ENCODE results near the gene NUDT9.
A peak's percentile ranks its signal among the peaks of the same experiment; 100 is the strongest.
"Not testable (repeated sequence)": the region's sequence is repeated elsewhere in the genome, so short reads cannot be mapped to it uniquely, and the experiment has no call there.

The NUDT9 gene

DNA sequence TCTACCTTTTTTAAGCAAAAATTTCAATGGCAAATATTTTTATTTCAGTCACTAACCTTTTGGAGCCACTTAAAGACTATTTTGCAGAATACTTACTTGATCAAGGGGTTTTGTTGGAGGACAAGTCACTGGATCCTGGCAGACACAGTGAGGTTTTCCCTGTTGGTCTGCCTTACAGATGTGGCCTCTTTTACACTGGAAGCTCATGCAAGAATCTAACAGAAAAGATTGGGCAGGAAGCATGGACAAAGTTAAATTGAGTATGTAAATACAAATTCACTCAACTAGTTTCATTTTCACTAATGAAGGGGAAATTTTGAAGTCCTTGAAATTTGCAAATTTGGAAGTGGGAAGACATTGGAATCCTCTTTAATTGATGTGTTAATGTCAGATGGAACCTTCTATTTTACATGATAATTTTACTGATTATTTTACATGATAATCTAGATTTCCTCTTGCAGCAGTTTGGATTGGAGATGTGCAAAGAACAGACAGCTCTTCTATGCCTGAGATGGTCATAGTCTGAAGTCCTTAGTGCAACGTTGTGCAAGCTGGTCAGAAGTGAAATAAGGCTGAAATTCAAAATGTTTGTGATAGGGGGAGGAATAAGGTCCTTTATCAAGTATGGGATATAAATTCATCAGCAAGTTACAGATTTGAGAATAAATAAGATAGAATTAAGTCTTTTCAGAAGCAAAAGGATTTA is 68.4 kb downstream of the NUDT9 start:
- TF ChIP-seq, protein P1, sequence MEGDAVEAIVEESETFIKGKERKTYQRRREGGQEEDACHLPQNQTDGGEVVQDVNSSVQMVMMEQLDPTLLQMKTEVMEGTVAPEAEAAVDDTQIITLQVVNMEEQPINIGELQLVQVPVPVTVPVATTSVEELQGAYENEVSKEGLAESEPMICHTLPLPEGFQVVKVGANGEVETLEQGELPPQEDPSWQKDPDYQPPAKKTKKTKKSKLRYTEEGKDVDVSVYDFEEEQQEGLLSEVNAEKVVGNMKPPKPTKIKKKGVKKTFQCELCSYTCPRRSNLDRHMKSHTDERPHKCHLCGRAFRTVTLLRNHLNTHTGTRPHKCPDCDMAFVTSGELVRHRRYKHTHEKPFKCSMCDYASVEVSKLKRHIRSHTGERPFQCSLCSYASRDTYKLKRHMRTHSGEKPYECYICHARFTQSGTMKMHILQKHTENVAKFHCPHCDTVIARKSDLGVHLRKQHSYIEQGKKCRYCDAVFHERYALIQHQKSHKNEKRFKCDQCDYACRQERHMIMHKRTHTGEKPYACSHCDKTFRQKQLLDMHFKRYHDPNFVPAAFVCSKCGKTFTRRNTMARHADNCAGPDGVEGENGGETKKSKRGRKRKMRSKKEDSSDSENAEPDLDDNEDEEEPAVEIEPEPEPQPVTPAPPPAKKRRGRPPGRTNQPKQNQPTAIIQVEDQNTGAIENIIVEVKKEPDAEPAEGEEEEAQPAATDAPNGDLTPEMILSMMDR (IDR thresholded peaks at IDR 0.05; ENCODE audit: insufficient read depth, low read depth, low read length, missing control alignments), result no peak
- no peak overlapping the region for H3K4me3 ChIP-seq (ENCODE audit: low read depth, low read length)
- DNase-seq (ENCODE audit: low read depth), result no peak

- no peak overlapping the region for H3K4me3 ChIP-seq (ENCODE audit: low read depth, low read length)
- no peak for DNase-seq (ENCODE audit: low read depth)
- TF ChIP-seq, protein P1 (IDR thresholded peaks at IDR 0.05; ENCODE audit: insufficient read depth, low read depth, low read length, missing control alignments), result no peak
Observed at GRCh38 chr4:87491436-87491835, 69.1 kb downstream of the NUDT9 start.

DNA sequence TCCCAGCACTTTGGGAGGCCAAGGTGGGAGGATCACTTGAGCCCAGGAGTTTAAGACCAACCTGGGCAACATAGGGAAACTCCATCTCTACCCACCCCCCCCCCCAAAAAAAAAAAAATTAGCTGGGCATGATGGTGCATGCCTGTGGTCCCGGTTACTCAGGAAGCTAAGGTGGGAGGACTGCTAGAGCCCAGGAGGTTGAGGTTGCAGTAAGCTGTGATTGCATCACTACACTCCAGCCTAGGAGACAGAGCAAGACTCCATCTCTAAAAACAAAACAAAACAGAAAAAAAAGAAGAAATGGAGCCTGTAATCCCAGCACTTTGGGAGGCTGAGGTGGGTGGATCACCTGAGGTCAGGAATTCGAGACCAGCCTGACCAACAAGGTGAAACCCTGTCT is 69.5 kb downstream of the NUDT9 start:
- DNase-seq (ENCODE audit: low read depth); H3K4me3 ChIP-seq (ENCODE audit: low read depth, low read length): not testable (repeated sequence)

GRCh38 chr4:87493115-87493514 is 70.7 kb downstream of the NUDT9 start:
- no peak for DNase-seq (ENCODE audit: low read depth)
- no peak overlapping the region for H3K4me3 ChIP-seq (ENCODE audit: low read depth, low read length)
- TF ChIP-seq, protein P1 (IDR thresholded peaks at IDR 0.05; ENCODE audit: insufficient read depth, low read depth, low read length, missing control alignments), result no peak

DNA sequence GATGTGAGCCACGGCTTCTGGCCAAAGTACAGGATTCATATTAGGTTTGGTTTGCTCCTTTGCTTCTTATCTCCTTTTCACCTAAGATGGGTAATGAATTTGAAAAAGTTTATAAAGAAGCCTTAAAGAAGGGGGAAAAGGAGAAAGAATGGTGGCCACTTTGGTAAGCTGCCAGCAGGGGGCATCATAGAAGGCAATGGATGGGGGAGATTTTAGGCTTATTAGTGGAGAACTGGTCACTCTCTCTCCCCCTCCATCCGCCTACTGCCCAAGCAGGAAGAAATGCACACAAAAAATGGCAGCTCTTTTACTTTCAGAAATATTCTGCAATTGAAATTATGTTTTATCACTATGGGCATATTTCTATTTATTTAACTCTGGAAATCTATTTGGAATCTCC is 74.8 kb downstream of the NUDT9 start:
- peak; percentile 30 for DNase-seq (ENCODE audit: low read depth)
- TF ChIP-seq, protein P1 (IDR thresholded peaks at IDR 0.05; ENCODE audit: insufficient read depth, low read depth, low read length, missing control alignments), result peak; percentile 57
- no peak overlapping the region for H3K4me3 ChIP-seq (ENCODE audit: low read depth, low read length)

DNA sequence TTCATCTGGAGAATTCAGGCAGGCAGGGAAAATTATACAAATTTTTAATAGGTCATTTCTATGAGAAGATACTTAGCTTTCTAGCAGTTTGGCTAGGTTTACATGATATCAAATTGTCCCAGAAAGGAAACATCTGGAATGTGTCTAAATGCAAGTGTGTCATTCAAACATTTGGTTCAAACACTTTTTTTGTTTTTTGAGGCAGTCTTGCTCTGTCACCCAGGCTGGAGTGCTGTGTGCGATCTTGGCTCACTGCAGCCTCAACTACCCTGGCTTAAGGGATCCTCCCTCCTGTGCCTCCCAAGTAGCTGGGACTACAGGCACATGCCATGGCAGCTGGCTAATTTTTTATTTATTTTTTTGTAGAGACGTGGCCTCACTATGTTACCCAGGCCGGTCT is 75.2 kb downstream of the NUDT9 start:
- TF ChIP-seq, protein P1 (IDR thresholded peaks at IDR 0.05; ENCODE audit: insufficient read depth, low read depth, low read length, missing control alignments), result no peak

DNA sequence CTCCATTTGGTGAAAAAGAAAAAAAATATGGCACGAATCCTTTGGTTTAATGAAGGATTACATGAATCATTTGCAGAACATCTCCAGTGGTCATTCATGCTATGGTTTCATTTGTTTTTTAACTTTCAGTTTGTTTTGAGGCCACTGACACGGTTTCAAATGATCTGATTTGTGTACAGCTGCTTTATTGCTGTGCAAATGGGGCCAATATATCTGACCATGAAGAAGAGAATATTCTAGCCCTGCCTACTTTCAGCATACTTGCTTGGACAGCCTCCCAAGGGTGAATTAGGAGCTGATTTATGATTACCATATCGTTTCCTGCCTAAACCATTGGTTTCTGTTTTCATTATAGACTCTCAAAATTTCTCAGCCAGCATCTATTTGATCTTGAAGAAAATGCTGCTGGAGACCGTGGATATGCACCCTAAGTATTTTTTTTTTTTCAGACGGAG is 76.1 kb downstream of the NUDT9 start:
- H3K4me3 ChIP-seq (ENCODE audit: low read depth, low read length), result peak overlapping the region; percentile 17
- TF ChIP-seq, protein P1 (IDR thresholded peaks at IDR 0.05; ENCODE audit: insufficient read depth, low read depth, low read length, missing control alignments), result no peak

More for the DNA sequence above, 75.2 kb downstream of the NUDT9 start:
- DNase-seq (ENCODE audit: low read depth), result no peak
- no peak overlapping the region for H3K4me3 ChIP-seq (ENCODE audit: low read depth, low read length)

More for the DNA sequence above, 76.1 kb downstream of the NUDT9 start:
- peak; percentile 66 for DNase-seq (ENCODE audit: low read depth)

Data from GM12865 (cell line).